ENCODE results near the gene CD14. TPM values are rescaled to one million over a fixed set of nuclear protein-coding genes. Genes with fewer than 3 reads are reported as not detected.

The CD14 gene
- total RNA-seq, 1 experiment from 2014 or later, result 0.63 TPM

DNA sequence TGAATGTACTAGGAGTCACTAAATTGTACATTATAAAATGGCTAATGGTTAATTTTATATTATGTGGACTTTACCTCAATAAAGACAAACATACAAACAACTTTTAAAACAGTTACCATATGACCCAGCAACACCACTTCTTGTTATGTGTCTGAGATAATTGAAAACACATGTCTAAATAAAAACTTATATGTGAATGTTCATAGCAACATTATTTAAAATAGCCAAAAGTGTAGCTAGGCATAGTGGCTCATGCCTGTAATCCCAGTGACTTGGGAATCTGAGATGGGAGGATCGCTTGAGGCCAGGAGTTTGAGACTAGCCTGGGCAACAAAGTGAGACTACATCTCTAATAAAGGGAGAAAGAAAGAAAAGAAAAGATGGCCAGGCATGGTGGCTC lies 45.5 kb downstream of the CD14 start:
- no peak overlapping the region for H3K27ac Mint-ChIP-seq
- H3K4me3 Mint-ChIP-seq, result no peak overlapping the region
- ATAC-seq, result no peak
- TF ChIP-seq, protein P1, sequence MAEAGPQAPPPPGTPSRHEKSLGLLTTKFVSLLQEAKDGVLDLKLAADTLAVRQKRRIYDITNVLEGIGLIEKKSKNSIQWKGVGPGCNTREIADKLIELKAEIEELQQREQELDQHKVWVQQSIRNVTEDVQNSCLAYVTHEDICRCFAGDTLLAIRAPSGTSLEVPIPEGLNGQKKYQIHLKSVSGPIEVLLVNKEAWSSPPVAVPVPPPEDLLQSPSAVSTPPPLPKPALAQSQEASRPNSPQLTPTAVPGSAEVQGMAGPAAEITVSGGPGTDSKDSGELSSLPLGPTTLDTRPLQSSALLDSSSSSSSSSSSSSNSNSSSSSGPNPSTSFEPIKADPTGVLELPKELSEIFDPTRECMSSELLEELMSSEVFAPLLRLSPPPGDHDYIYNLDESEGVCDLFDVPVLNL (CRISPR knock-in tag; IDR thresholded peaks at IDR 0.05; ENCODE audit: borderline replicate concordance, low read depth), result no peak
- TF ChIP-seq ZNF396 (CRISPR knock-in tag; IDR thresholded peaks at IDR 0.05; ENCODE audit: borderline replicate concordance) (no peak), ESRRA (CRISPR knock-in tag; IDR thresholded peaks at IDR 0.05; ENCODE audit: borderline replicate concordance) (no peak), HMGA2 (CRISPR knock-in tag; IDR thresholded peaks at IDR 0.05) (no peak), SOX15 (CRISPR knock-in tag; IDR thresholded peaks at IDR 0.05) (no peak), SMAD4 (CRISPR knock-in tag; IDR thresholded peaks at IDR 0.05) (no peak), ZNF138 (CRISPR knock-in tag; conservative IDR thresholded peaks at IDR 0.05) (no peak), ATF1 (CRISPR knock-in tag; IDR thresholded peaks at IDR 0.05) (no peak), ELF4 (CRISPR knock-in tag; IDR thresholded peaks at IDR 0.05; ENCODE audit: low read depth) (no peak), ZNF232 (CRISPR knock-in tag; IDR thresholded peaks at IDR 0.05) (no peak), NFYB (CRISPR knock-in tag; conservative IDR thresholded peaks at IDR 0.05; ENCODE audit: low read depth) (no peak), MXD4 (CRISPR knock-in tag; IDR thresholded peaks at IDR 0.05; ENCODE audit: borderline replicate concordance) (no peak), CREB1 (CRISPR knock-in tag; IDR thresholded peaks at IDR 0.05) (no peak)
- TF ChIP-seq, protein P2, sequence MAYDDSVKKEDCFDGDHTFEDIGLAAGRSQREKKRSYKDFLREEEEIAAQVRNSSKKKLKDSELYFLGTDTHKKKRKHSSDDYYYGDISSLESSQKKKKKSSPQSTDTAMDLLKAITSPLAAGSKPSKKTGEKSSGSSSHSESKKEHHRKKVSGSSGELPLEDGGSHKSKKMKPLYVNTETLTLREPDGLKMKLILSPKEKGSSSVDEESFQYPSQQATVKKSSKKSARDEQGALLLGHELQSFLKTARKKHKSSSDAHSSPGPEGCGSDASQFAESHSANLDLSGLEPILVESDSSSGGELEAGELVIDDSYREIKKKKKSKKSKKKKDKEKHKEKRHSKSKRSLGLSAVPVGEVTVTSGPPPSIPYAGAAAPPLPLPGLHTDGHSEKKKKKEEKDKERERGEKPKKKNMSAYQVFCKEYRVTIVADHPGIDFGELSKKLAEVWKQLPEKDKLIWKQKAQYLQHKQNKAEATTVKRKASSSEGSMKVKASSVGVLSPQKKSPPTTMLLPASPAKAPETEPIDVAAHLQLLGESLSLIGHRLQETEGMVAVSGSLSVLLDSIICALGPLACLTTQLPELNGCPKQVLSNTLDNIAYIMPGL (CRISPR knock-in tag; IDR thresholded peaks at IDR 0.05), result no peak
- TF ChIP-seq, protein P3, sequence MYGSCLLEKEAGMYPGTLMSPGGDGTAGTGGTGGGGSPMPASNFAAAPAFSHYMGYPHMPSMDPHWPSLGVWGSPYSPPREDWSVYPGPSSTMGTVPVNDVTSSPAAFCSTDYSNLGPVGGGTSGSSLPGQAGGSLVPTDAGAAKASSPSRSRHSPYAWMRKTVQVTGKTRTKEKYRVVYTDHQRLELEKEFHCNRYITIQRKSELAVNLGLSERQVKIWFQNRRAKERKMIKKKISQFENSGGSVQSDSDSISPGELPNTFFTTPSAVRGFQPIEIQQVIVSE (CRISPR knock-in tag; IDR thresholded peaks at IDR 0.05; ENCODE audit: borderline replicate concordance), result no peak
- TF ChIP-seq, protein P4, sequence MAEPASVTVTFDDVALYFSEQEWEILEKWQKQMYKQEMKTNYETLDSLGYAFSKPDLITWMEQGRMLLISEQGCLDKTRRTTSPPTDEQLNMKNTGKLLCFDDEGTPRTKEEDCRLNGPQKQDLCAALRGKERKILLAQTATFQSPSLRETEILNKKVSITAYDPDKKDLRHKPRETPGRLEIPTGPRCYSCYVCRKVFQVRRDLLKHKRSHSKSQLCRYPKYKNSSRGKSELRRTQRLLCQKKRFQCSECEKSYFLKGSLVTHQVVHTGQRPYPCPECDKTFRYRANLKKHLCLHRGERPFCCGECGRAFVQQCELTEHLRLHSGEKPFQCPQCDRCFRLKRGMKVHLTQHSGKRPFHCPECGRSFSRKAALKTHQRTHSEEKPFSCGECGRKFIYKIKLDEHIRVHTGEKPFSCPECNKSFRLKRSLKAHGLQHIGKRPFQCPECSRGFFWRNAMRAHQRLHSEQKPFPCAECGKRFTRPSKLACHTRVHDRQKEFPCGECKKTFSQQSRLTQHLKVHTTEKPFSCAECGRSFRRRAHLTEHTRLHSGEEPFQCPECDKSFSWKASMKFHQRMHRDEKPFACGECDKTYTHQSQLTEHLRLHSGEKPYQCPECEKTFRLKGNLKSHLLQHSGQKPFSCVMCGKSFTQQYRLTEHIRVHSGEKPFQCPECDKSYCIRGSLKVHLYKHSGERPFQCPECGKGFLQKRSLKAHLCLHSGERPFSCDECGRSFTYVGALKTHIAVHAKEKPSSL (CRISPR knock-in tag; conservative IDR thresholded peaks at IDR 0.05), result no peak
- TF ChIP-seq, protein P5, sequence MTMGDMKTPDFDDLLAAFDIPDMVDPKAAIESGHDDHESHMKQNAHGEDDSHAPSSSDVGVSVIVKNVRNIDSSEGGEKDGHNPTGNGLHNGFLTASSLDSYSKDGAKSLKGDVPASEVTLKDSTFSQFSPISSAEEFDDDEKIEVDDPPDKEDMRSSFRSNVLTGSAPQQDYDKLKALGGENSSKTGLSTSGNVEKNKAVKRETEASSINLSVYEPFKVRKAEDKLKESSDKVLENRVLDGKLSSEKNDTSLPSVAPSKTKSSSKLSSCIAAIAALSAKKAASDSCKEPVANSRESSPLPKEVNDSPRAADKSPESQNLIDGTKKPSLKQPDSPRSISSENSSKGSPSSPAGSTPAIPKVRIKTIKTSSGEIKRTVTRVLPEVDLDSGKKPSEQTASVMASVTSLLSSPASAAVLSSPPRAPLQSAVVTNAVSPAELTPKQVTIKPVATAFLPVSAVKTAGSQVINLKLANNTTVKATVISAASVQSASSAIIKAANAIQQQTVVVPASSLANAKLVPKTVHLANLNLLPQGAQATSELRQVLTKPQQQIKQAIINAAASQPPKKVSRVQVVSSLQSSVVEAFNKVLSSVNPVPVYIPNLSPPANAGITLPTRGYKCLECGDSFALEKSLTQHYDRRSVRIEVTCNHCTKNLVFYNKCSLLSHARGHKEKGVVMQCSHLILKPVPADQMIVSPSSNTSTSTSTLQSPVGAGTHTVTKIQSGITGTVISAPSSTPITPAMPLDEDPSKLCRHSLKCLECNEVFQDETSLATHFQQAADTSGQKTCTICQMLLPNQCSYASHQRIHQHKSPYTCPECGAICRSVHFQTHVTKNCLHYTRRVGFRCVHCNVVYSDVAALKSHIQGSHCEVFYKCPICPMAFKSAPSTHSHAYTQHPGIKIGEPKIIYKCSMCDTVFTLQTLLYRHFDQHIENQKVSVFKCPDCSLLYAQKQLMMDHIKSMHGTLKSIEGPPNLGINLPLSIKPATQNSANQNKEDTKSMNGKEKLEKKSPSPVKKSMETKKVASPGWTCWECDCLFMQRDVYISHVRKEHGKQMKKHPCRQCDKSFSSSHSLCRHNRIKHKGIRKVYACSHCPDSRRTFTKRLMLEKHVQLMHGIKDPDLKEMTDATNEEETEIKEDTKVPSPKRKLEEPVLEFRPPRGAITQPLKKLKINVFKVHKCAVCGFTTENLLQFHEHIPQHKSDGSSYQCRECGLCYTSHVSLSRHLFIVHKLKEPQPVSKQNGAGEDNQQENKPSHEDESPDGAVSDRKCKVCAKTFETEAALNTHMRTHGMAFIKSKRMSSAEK (CRISPR knock-in tag; IDR thresholded peaks at IDR 0.05; ENCODE audit: borderline replicate concordance), result no peak
- TF ChIP-seq, protein P6, sequence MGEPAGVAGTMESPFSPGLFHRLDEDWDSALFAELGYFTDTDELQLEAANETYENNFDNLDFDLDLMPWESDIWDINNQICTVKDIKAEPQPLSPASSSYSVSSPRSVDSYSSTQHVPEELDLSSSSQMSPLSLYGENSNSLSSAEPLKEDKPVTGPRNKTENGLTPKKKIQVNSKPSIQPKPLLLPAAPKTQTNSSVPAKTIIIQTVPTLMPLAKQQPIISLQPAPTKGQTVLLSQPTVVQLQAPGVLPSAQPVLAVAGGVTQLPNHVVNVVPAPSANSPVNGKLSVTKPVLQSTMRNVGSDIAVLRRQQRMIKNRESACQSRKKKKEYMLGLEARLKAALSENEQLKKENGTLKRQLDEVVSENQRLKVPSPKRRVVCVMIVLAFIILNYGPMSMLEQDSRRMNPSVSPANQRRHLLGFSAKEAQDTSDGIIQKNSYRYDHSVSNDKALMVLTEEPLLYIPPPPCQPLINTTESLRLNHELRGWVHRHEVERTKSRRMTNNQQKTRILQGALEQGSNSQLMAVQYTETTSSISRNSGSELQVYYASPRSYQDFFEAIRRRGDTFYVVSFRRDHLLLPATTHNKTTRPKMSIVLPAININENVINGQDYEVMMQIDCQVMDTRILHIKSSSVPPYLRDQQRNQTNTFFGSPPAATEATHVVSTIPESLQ (CRISPR knock-in tag; IDR thresholded peaks at IDR 0.05), result no peak
- TF ChIP-seq, protein P7, sequence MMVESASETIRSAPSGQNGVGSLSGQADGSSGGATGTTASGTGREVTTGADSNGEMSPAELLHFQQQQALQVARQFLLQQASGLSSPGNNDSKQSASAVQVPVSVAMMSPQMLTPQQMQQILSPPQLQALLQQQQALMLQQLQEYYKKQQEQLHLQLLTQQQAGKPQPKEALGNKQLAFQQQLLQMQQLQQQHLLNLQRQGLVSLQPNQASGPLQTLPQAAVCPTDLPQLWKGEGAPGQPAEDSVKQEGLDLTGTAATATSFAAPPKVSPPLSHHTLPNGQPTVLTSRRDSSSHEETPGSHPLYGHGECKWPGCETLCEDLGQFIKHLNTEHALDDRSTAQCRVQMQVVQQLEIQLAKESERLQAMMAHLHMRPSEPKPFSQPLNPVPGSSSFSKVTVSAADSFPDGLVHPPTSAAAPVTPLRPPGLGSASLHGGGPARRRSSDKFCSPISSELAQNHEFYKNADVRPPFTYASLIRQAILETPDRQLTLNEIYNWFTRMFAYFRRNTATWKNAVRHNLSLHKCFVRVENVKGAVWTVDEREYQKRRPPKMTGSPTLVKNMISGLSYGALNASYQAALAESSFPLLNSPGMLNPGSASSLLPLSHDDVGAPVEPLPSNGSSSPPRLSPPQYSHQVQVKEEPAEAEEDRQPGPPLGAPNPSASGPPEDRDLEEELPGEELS (CRISPR knock-in tag; IDR thresholded peaks at IDR 0.05), result no peak
- TF ChIP-seq, protein P8, sequence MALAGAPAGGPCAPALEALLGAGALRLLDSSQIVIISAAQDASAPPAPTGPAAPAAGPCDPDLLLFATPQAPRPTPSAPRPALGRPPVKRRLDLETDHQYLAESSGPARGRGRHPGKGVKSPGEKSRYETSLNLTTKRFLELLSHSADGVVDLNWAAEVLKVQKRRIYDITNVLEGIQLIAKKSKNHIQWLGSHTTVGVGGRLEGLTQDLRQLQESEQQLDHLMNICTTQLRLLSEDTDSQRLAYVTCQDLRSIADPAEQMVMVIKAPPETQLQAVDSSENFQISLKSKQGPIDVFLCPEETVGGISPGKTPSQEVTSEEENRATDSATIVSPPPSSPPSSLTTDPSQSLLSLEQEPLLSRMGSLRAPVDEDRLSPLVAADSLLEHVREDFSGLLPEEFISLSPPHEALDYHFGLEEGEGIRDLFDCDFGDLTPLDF (CRISPR knock-in tag; IDR thresholded peaks at IDR 0.05), result no peak
- ChIA-PET CTCF (no interaction called here), POLR2A (interaction anchor here (0.6 kb wide), 2 partner anchors 60 to 602 kb away, joined by 4 to 5 read pairs; partner anchors contain the start of gene IK)
- peaks cover 20% of the 10 kb centered on the region for H3K27me3 Mint-ChIP-seq (ENCODE audit: low read depth)
- no peaks in the 10 kb centered on the region for H3K4me1 Mint-ChIP-seq
- H3K36me3 Mint-ChIP-seq, result no peaks in the 10 kb centered on the region
- DNase-seq (ENCODE audit: low spot score), result no peak
- H3K9me3 Mint-ChIP-seq, result peaks cover 11% of the 10 kb centered on the region

Measured in WTC11 (cell line).